HL-60 (cell line): ENCODE measurements around the gene TAOK2.
"Not testable (repeated sequence)": the region's sequence is repeated elsewhere in the genome, so short reads cannot be mapped to it uniquely, and the experiment has no call there.

Experiments used
- DNase-seq, 2 experiments: peaks; one replicate each; pipeline ENCODE4 v3.0.0-alpha.2; 2010 to 2020; ENCODE audit warnings: low read depth in 1 of 2, low spot score in 1 of 2
- H3K27ac ChIP-seq: fragments of 250-450 bp; sonication (Bioruptor Pico); replicated peaks from 2 replicates; pipeline ENCODE4 v1.5.1; 2020; ENCODE audit warnings: mild to moderate bottlenecking, moderate library complexity
- H3K27me3 ChIP-seq: fragments of 250-450 bp; sonication (Bioruptor Pico); 2 replicates; pipeline ENCODE4 v1.5.1; 2021; ENCODE audit warnings: mild to moderate bottlenecking, moderate library complexity; ENCODE audit not compliant: insufficient read depth, poor library complexity, severe bottlenecking
- H3K4me3 ChIP-seq: replicated peaks from 2 replicates; pipeline ENCODE4 v1.5.1; 2011; ENCODE audit warnings: mild to moderate bottlenecking, control low read depth, low read length; ENCODE audit not compliant: insufficient read depth
- CTCF ChIP-seq: IDR thresholded peaks from one replicate; pipeline ENCODE4 v1.5.1; 2011; ENCODE audit warnings: low read length, control low read depth, inconsistent platforms; ENCODE audit not compliant: insufficient read depth
- GABPA ChIP-seq: IDR thresholded peaks from 2 replicates; pipeline ENCODE4 v1.6.1; 2012; ENCODE audit warnings: low read depth
- POLR2AphosphoS5 ChIP-seq: IDR thresholded peaks from 2 replicates; pipeline ENCODE4 v1.6.1; 2012; ENCODE audit warnings: low read depth
- SPI1 ChIP-seq: IDR thresholded peaks from 2 replicates; pipeline ENCODE4 v1.6.1; 2012; ENCODE audit warnings: low read depth, mild to moderate bottlenecking, borderline replicate concordance
- TF ChIP-seq, protein P1 (sequence below): IDR thresholded peaks from 2 replicates; pipeline ENCODE4 v1.6.1; 2012; ENCODE audit warnings: low read depth; ENCODE audit not compliant: insufficient replicate concordance

The TAOK2 gene

GRCh38 chr16:30011714-30012504 lies 38.2 kb downstream of the TAOK2 start:
- Histone ChIP-seq H3K27ac (no peak overlapping the region), H3K27me3 (no peaks in the 10 kb centered on the region), H3K4me3 (peak overlapping the region; percentile 64)
- no peak for DNase-seq
- TF ChIP-seq CTCF: no peak
- TF ChIP-seq POLR2AphosphoS5: no peak
- TF ChIP-seq, protein P1, sequence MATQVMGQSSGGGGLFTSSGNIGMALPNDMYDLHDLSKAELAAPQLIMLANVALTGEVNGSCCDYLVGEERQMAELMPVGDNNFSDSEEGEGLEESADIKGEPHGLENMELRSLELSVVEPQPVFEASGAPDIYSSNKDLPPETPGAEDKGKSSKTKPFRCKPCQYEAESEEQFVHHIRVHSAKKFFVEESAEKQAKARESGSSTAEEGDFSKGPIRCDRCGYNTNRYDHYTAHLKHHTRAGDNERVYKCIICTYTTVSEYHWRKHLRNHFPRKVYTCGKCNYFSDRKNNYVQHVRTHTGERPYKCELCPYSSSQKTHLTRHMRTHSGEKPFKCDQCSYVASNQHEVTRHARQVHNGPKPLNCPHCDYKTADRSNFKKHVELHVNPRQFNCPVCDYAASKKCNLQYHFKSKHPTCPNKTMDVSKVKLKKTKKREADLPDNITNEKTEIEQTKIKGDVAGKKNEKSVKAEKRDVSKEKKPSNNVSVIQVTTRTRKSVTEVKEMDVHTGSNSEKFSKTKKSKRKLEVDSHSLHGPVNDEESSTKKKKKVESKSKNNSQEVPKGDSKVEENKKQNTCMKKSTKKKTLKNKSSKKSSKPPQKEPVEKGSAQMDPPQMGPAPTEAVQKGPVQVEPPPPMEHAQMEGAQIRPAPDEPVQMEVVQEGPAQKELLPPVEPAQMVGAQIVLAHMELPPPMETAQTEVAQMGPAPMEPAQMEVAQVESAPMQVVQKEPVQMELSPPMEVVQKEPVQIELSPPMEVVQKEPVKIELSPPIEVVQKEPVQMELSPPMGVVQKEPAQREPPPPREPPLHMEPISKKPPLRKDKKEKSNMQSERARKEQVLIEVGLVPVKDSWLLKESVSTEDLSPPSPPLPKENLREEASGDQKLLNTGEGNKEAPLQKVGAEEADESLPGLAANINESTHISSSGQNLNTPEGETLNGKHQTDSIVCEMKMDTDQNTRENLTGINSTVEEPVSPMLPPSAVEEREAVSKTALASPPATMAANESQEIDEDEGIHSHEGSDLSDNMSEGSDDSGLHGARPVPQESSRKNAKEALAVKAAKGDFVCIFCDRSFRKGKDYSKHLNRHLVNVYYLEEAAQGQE: no peak
- no peak for TF ChIP-seq SPI1
- no peak for TF ChIP-seq GABPA

- H3K4me3 ChIP-seq, DNase-seq, H3K27ac ChIP-seq, H3K27me3 ChIP-seq: not testable (repeated sequence)
Observed at GRCh38 chr16:30012598-30012997, 38.9 kb downstream of the TAOK2 start.

DNA sequence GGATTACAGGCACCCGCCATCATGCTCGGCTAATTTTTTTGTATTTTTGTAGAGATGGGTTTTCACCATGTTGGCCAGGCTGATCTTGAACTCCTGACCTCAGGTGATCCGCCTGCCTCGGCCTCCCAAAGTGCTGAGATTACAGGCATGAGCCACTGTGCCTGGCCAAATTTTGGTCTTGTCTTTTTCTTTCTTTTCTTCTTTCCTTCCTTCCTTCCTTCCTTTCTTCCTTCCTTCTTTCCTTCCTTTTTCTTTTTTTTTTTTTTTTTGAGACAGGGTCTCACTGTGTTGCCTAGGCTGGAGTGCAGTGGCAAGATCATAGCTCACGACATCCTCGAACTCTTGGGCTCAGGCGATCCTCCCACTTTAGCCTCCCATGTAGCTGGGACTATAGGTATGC lies 41.8 kb downstream of the TAOK2 start:
- H3K4me3 ChIP-seq, DNase-seq, H3K27me3 ChIP-seq, H3K27ac ChIP-seq: not testable (repeated sequence)

GRCh38 chr16:30016555-30017276 lies 43.0 kb downstream of the TAOK2 start:
- DNase-seq: no peak
- Histone ChIP-seq H3K27ac (no peak overlapping the region), H3K4me3 (no peak overlapping the region), H3K27me3 (no peaks in the 10 kb centered on the region)
- TF ChIP-seq GABPA (no peak), CTCF (no peak), SPI1 (no peak), POLR2AphosphoS5 (no peak)
- TF ChIP-seq, protein P1: no peak
